OCI-LY1 (cell line): ENCODE data around the gene MAFG.

Experiments used
- EZH2 ChIP-seq: fragments of 200-600 bp; sonication (generic), shearing (Covaris generic); IDR thresholded peaks from 2 replicates; pipeline ENCODE4 v1.8.0; 2017; ENCODE audit warnings: borderline replicate concordance, mixed run types, mild to moderate bottlenecking, antibody characterized with exemption, low read length, moderate library complexity, mixed read lengths
- TF ChIP-seq, protein P1 (sequence below): fragments of 200-600 bp; sonication (generic), shearing (Covaris generic); IDR thresholded peaks from 2 replicates; pipeline ENCODE4 v1.5.1; 2017; ENCODE audit warnings: mild to moderate bottlenecking, antibody characterized with exemption, low read length, moderate library complexity, mixed read lengths

DNA sequence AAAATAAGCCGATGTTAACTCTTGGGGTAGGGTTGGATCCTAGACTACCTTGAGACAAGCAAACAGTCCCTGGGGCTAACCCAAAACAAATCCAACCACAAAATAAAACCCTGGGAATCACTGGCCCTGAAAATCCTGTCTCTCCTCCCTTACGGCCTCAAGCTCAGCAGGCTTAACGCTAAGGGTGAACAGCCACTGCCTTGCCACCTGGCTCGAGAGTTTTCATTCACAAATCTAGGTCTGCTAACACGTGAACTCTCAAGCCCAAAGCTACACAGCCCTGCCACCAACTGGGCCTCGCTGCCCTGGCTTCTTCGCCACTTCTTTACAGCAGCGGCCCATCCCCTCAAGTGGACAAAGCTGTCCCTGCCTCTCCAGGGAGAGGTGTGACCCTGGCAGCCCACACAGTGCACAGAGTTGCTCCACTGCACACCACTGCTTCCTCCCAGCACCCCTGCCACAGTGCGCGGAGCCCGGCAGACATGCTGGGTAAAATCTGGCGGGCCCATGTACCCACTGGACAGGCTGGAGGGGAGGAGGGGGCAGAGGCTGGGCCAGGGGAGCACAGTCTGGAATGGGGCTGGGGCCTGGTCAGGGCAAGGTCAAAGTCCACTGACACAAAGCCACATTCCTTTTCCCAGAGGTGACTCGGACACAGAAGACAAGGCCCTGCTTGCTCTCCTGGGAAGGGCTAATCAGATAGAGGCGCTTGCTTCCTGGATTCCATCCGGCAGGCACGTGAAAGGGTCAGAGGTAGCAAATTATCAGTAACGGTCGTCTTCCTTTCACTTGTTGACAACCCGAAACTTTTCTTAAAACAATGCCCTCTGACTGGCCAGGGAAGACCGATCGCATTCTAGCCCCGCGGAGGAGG is 17.3 kb downstream of the MAFG start:
- TF ChIP-seq, protein P1, sequence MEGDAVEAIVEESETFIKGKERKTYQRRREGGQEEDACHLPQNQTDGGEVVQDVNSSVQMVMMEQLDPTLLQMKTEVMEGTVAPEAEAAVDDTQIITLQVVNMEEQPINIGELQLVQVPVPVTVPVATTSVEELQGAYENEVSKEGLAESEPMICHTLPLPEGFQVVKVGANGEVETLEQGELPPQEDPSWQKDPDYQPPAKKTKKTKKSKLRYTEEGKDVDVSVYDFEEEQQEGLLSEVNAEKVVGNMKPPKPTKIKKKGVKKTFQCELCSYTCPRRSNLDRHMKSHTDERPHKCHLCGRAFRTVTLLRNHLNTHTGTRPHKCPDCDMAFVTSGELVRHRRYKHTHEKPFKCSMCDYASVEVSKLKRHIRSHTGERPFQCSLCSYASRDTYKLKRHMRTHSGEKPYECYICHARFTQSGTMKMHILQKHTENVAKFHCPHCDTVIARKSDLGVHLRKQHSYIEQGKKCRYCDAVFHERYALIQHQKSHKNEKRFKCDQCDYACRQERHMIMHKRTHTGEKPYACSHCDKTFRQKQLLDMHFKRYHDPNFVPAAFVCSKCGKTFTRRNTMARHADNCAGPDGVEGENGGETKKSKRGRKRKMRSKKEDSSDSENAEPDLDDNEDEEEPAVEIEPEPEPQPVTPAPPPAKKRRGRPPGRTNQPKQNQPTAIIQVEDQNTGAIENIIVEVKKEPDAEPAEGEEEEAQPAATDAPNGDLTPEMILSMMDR: no peak
- TF ChIP-seq EZH2: no peak
